HG03571 (cell line): Measurements from ENCODE around the gene CLEC18B.
"Not testable (repeated sequence)": the region's sequence is repeated elsewhere in the genome, so short reads cannot be mapped to it uniquely, and the experiment has no call there.

Experiments
- ATAC-seq: cut with Tn5 transposase; IDR thresholded peaks from one replicate; pipeline ENCODE4 v1.9.1; 2021; ENCODE audit not compliant: unreplicated experiment

CLEC18B gene

GRCh38 chr16:74361646-74362610 lies 59.4 kb downstream of the CLEC18B start:
- not testable (repeated sequence) for ATAC-seq
